Lung microvascular endothelial cell (primary cell): ENCODE data around the gene CHMP4A. TPM values are rescaled to one million over a fixed set of nuclear protein-coding genes. Genes with fewer than 3 reads are reported as not detected.
A peak's percentile ranks its signal among the peaks of the same experiment; 100 is the strongest.

ENCODE experiments used
- DNase-seq, 2 donors: peaks; one replicate each; pipeline versions ENCODE4 v3.0.0 to v3.0.0-alpha.2; 2010; ENCODE audit warnings: low read depth in 2 of 2
- total RNA-seq: library from RNA; depleted of rRNA; stranded (reverse); fragments of >200 nt; gene quantifications from 2 replicates; pipeline ENCODE4 v1.2.1, GENCODE V29; 2014

Gene CHMP4A
- total RNA-seq, 1 donor from 2014 or later, result 16.3 TPM

DNA sequence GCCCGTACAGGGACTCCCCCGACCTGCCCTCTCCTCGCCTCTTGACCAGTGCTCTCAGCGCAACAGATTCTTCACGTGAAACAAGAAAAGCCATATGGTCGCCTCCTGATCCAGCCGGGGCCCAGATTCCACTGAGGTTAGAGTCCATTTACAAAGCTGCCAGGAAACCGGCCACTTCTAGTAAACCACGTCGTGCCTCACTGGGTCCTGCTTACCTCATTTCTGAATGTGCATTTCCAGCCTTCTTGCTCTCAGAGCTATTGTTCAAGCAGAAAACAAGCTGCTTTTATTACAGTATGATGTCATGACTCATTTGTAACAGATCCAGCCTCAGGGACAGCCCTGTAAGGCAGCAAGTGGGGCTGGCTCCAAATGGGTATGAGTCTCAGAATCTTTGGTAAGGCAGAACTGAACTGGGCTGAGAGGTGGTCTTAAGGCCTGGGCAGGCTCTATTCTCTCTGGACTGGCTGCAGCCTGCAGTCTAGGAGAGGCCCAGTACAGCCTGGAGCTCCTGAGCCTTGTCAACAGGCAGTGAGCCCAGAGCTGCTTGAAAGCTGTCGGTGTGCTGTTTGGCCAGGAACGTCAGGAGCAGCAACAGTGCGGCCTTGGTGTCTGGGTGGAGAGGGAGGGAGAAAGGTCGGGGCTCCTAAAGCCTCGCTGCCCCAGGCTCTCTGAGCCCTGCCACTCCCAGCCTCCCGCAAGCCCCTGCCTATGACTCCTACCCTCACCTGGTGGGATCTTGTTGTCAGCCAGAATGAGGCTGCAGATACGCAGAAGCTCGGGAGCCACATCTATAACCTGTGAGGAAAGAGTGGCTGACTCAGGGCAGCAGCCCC, 33.1 kb downstream of the CHMP4A start:
- DNase-seq, result peak in 1 of 2 donors; percentile 70

DNA sequence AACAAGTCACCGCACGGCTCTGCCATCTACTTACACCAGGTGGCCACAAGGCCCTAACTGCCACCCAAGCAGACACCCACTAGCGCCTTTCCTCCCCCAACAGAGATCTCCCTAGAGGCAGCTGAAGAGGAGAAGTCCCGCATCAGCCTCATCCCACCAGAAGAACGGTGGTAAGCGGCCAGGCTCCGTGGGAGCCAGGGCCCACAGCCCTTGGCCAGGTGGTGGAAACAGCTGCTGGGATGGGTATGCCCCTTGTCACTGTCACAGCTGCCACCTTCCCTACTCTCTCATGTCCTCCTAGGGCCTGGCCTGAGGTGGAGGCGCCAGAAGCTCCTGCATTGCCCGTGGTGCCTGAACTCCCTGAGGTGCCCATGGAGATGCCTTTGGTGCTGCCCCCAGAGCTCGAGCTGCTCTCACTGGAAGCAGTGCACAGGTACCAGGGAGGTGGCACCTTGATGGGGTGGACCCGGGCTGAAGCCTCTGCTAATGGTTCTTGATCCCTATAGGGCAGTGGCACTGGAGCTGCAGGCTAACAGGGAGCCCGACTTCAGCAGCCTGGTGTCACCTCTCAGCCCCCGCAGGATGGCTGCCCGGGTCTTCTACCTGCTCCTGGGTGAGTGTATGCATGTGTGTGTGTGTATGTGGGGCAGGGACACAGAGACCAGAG, 33.9 kb downstream of the CHMP4A start:
- DNase-seq, result no peak

DNA sequence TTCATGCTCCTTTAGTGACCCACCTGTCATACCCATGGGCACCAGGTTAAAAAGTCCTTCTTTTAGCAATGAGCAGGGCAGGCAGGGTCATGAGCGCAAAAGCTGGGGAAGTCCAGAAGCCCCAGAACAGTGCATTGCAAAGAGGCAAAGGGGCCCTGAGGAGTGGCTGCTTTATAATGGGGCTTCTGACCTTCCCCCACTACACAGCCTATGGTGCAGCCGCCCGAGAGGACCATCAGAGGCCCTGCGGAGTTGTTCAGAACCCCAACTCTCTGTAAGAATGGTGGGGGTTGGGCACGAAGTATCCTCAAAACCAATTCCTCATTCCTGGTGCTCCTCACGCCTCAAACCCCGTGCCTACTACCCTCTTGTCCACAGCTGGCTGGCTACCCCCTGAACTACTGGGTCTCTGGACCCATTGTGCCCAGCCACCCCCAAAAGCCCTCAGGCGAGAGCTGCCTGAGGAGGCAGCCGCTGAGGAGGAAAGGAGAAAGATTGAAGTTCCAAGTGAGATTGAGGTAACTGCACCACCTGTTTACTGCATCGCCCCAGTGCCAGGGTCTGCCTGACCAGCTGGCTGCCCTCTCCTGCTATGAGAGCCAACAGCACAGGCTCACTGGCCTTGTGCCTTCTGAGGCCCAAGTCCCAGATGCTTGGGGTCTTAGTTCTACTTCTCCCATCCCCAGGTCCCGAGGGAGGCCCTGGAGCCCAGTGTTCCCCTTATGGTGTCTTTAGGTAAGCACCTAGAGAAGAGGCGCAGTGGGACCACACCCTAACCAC, 34.7 kb downstream of the CHMP4A start:
- DNase-seq, result no peak

DNA sequence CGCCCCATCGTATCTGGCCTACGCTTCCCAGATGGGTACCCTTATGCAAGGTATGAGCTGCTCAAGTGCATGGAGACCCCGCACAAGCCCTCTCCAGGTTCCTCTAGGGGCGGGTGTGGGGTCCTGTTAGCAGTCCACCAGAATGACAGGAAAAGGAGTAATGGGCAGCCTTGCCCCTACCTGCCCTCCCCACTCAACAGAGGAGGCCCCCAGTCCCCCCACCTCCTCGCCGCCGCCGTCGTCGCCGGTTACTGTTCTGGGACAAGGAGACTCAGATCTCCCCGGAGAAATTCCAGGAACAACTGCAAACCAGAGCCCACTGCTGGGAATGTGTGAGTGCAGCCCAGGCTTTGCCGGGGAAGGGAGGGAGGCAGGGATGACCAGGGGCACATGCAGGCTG, 35.4 kb downstream of the CHMP4A start:
- DNase-seq, result no peak

DNA sequence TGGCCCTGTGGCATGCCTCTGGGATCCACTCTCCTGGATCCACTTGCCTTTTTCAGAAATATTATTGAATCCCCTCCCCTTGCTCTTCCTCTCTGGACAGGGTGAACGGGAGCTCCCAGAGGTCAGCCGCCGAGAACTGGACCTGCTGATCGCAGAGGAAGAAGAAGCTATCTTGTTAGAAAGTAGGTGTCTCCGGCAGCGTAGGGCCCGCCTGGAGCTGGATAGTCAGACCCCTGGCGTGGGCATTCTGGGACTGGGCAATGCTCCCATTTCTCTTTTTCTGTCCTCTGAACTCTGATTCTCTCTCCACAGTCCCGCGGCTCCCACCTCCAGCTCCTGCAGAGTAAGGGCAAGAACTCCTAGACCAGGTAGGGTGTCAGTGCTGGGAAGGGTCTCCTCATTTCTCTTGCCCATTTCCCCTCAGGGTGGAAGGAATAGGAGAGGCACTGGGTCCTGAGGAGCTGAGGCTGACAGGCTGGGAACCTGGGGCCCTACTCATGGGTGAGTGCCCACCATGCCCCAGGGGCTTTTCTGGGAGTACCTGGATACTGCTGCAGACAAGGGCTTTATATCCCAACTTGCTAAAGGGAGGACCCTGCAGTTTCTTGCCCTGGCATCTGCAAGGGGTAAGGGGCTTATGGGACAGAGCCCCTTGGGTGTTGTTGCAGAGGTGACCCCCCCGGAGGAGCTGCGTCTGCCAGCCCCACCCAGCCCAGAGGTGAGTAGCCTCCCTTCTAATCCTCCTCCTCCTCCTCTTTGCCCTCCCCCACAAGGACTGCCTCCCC, 36.1 kb downstream of the CHMP4A start:
- no peak for DNase-seq

DNA sequence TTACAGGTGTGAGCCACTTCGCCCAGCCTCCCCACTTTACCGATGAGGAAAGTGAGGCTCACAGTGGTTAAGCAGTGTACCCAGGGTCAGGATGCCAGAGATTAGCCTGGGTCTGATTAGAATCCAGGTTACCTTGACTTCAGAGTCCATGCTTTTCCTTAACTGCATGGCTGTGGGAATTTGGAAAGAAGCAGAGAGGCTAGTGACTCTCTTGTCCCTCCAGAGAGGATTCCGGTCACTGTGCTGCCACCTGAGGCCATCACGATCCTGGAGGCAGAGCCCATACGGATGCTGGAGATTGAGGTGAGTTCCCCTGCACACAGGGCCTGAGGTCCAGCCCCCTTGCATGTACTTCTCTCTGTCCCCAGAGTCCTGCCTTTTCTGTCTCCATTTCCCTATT, 36.7 kb downstream of the CHMP4A start:
- DNase-seq, result no peak

DNA sequence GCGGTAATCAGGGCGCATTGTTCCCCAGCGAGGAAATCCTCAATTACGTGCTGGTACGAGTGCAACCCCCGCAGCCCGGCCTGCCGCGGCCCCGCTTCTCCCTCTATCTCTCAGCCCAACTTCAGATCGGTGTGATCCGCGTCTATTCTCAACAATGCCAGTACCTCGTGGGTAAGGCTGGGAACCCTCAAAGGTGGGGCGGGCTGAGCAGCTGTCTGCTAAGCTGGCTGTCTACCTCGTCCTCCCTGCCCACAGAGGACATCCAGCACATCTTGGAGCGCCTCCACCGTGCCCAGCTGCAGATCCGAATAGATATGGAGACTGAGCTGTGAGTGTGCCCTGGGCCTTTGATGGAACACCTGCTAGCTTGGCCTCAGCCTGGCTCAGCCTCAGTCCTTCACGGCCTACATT, 40.4 kb downstream of the CHMP4A start:
- no peak for DNase-seq

DNA sequence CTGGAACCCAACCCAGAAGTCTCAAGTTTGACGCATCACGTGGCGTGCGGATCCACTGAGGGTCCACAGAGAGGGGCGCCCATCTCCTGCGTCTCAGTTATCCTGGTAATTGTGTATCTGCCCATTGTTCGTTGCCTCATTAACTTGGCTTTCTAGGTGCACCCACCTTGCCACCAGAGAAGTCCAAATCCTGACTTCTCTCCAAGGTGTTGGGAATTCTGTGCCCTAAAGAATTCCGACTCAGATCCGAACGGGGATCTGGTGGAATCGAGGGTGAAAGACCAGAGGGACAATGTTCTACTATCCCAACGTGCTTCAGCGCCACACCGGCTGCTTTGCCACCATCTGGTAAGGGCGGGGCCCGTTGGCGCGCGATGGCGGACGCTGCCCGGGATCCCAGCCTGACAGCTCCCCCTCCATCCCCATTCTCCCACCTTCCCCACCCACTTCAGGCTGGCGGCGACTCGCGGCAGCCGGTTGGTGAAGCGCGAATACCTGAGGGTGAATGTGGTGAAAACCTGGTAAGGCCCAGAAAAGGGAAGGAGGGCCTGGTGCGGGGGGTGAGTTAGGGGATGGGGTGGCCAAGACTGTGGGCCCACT, 40.9 kb downstream of the CHMP4A start:
- DNase-seq, result no peak

DNA sequence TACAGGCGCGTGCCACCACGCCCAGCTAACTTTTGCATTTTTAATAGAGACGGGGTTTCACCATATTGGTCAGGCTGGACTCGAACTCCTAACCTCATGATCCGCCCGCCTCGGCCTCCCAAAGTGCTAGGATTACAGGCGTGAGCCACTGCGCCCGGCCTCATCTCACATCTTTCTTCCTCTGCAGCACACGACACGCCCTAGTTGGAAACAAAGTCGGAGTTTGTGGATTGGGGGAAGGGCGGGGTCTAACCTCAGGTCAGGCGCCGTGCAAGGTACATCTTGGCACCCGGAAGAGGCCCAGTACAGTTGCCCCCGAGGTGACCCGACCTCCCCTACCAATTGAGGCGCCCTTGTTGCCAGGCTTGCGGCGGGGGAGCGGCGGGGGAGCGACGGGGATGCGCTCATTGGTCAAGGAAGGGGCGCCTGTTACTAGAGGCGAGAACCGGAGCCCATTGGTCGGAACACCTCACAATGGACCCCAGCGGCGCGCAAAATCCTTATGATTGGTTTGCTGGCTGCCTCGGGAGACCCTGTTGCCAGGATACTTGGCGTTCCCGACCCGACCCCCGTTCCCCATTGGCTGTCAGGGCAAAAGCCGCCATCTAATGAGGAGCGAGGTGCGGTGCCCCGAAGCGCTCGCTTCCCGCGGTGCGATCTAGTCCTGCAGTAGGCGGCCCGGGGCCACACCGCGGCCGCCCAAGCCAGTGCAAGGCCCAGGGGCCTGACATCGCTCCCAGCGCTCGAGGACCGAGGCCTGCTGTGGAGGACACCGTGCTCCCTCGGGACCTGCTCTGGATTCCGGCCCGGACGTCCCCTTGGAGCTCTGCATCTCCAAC, 41.6 kb downstream of the CHMP4A start, which contains the start of gene REC8:
Gene REC8, plus strand, starts transcription at position 659 of the 839 bp plus-strand sequence. CDS start 473 bp downstream, outside the sequence.
- DNase-seq, result peak; percentile 79 to 83

DNA sequence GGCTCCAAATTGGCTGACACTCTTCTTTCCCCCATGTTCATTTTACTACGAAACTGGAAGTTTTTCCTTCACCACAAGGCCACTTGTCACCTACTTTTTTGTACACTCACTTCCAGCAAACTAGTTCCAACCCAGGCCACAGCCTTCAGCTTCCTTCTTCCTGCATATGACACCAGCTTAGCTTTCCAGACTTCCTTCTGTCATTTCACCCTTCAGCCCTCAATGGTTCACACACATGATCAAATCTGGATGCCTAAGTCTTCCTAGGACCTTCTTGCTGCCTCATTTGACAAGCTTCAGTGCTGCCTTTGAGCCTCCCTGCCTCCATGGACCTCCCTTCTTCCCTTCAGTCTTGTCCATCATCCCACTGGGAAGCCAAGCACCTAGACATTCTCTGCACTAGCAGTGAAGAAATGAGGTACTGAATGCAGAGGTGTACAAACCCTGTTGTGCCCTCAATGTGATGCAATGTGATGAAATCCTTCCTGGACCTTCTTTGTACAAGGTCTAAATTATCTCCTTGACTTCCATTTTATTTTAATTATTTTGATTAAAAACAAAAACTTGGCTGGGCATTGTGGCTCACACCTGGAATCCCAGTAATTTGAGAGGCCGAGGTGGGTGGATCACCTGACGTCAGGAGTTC, 45.7 kb downstream of the CHMP4A start:
- DNase-seq, result no peak

DNA sequence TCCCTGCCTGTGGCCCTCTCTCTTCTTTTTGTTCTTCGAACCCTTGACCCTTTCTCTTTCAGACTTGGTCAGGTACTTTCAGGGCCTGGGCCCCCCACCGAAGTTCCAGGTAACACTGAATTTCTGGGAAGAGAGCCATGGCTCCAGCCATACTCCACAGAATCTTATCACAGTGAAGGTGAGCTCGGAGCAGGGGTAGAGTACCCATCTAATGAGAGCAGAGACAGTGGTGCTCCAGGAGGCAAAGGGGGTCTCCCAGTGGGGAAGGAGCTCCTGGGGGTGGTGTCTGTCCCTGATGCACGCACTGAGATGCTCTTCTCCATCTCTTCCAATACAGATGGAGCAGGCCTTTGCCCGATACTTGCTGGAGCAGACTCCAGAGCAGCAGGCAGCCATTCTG, 47.5 kb downstream of the CHMP4A start:
- no peak for DNase-seq

DNA sequence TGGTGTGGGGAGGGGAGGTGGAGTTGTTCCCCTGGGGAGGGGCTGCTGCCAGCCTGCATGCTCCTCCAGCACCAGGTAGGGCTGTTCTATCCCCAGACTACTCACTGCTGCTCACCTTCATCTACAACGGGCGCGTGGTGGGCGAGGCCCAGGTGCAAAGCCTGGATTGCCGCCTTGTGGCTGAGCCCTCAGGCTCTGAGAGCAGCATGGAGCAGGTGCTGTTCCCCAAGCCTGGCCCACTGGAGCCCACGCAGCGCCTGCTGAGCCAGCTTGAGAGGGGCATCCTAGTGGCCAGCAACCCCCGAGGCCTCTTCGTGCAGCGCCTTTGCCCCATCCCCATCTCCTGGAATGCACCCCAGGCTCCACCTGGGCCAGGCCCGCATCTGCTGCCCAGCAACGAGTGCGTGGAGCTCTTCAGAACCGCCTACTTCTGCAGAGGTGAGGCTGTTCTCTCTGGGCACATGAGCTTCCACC, 48.7 kb downstream of the CHMP4A start:
- no peak for DNase-seq

DNA sequence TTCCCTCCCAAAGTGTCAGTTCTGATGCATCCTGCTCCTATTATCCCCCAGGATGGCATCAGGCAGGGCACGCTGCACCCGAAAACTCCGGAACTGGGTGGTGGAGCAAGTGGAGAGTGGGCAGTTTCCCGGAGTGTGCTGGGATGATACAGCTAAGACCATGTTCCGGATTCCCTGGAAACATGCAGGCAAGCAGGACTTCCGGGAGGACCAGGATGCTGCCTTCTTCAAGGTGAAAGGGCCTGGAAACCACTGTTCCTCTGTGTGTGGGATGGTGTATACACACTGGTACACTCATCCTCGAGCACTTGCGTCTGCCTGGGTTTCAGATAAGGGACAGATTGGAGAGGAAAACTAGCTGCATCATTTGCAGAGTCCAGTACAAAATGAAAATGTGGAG, 51.2 kb downstream of the CHMP4A start:
- peak in 1 of 2 donors; percentile 56 for DNase-seq

DNA sequence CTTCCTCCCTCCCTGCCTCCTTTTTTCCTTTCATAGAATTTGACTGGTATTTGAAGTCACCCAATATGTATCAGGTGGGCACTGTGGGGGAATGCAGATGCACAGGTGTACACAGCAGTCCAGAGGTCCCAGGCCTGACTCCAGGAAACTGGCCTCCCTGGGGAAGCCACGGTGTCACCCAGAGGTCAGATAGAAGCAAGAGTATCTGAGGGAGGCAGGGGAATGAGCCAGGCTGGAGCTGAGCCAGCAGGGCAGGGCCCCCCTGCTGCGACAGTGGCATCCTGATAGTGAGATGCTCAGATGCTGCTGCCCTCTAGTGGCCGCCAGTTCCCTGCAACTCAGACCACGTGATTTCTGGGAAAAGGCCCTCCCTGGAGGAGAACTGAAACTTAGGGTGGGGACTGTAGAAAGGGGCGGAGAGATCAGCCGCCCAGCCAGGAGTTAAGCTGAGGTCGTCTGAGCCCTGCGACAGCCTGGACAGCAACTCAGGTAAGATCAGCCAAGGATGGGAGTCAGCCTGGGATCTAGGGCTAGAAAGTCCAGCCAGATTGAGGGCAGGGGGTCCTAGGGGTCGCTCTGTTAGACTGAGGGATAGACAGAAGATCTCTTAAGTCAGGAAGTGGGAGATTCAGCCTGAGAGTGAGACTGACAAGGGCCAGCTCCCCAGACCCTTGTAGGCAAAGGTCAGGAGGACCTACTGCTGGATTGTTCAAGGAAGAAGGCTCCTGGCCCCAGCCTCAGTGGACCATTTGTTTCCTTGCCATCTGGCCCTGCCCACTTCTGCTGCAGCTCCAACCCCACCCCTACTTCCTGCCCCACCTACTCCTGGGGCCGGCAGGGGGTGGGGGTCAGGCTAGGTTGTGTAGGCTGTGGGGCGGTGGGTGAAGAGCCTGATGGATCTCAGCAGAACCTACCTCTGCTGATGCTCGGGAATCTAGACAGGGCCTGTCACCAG, 52.2 kb downstream of the CHMP4A start, which contains the start of gene IRF9:
Gene IRF9, plus strand, starts transcription at position 416 of the 955 bp plus-strand sequence. CDS start 880 bp downstream, outside the sequence.
- DNase-seq, result peak; percentile 94 to 95

DNA sequence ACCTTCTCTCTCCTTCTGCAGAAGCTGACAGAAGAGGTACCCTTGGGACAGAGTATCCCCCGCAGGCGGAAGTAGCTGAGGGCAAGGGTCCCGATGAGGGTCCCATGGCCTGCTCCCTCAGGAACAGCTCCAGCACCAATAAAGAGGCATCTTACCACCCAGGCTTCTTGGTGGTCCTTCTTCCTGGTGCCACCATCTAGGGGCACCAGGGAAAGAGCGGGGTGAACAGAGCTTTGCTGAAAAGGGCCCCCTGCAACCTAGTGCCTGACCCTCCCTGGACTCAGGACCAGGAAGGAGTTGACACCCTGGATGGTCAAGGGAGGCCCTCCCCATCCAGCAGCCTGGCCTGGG, 52.8 kb downstream of the CHMP4A start:
- no peak for DNase-seq

DNA sequence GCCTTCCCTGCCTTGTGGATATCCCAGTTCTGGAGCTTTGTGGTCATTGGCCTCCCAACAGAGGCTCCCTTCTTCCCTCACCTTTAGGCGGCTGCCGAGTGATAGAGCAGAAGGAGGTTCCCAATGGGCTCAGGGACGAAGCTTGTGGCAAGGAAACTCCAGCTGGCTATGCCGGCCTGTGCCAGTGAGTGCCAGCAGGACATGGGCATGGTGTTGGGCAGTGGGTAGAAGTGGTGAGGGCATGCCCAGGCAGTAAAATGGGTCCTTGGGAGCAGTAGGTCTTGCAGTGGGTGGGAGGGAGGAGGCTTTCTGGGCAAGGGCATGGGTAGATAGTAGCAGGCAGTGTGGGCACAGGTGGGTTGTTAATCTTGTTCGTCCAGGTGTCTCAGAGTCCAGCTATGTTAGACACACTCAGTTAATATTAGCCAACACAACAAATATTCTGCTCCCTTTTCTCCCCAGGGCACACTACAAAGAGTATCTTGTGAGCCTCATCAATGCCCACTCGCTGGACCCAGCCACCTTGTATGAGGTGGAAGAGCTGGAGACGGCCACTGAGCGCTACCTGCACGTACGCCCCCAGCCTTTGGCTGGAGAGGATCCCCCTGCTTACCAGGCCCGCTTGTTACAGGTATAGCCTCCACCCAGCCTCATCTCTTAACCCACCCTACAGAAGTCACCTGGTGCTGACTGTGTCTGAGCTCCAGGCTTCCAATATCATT, 53.4 kb downstream of the CHMP4A start:
- no peak for DNase-seq
